Measurements from ENCODE around the gene FOXK1.

GRCh38 chr7:4706384-4707216 is 24.5 kb downstream of the FOXK1 start:
- TF ChIP-seq POLR2A (IDR thresholded peaks at IDR 0.05) (no peak), CTCF (IDR thresholded peaks at IDR 0.05) (no peak)

All from transverse colon (tissue), 3 donors.